Left kidney (tissue), 2 donors: ENCODE data around the gene MAPT. TPM values are rescaled to one million over a fixed set of nuclear protein-coding genes. Genes with fewer than 3 reads are reported as not detected.
"Not testable (repeated sequence)": the region's sequence is repeated elsewhere in the genome, so short reads cannot be mapped to it uniquely, and the experiment has no call there.

Source experiments
- DNase-seq: peaks from one replicate; pipeline ENCODE4 v3.0.0-alpha.2; 2013
- polyA plus RNA-seq: library from polyadenylated mRNA; unstranded; fragments of 120-200 nt; gene quantifications from one replicate; pipeline ENCODE4 v1.2.1, GENCODE V29; 2013; ENCODE audit not compliant: insufficient read length

The MAPT gene
- polyA plus RNA-seq, 1 donor = 7.1 TPM

DNA sequence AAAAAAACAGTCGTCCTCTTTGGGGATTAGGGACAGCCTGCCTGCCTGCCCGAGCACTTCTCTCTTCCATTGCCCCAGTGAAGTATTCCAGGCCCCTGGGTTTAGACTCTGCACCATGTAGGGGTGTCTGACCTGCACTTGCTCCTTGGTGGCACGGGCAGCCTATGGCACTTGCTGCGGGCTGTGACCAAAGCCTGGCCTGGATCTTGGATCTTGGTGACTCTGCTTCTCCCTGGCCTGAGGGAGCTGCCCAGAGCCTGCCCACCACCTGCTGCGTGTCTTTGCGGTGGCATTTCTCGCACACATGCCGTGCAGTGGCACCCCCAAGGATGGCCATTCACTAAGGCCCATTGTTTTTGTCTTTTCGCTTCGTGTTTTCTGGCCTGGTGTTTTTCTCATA is 98.5 kb downstream of the MAPT start:
- no peak for DNase-seq

DNA sequence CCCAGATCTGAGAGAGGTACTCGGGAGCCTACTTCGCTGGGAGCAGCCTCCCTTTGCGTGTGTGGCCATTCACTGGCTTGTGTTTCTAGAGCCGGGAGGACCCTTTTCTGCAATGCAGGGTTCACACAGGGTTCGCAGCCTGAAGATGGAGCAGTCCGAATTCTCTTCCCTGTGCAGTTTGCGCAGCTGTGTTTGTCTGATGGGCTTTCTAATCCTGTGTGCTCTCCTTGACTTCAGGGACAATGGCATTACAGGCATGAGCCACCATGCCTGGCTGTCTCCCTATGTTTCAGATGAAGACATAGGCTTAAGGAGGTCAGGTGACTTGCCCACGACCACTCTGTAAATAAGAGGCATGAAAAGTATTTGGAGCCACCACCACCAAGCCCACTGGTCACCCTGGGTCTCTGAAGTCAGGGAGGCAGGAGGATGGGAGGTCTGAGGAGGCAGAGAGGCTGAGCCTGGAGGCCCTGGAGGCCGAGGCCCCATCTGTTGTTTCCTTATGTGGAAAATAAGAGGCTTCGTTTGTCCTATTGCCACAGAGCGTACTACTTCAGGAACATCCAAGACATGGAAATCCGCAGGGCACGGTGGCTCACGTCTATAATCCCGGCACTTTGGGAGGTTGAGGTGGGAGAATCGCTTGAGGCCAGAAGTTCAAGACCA is 99.7 kb downstream of the MAPT start:
- DNase-seq = no peak

DNA sequence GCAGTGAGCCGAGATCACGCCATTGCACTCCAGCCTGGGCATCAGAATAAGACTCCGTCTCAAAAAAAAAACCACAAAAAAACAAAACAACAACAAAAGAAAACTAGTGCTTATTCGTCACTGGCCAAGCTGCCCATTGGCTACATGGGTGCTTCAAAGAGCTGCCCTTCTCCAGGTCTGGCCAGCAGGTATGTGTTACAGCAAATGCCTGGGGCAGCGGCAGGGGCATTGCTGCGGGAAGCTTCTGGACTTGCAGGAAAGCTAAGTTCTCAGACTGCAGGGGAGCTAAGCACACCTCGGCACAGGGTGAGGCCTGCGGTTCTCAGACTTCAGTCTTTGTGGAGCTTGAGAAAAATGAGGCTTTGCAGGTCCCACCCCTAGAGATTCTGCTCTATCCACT is 100.6 kb downstream of the MAPT start:
- no peak for DNase-seq

DNA sequence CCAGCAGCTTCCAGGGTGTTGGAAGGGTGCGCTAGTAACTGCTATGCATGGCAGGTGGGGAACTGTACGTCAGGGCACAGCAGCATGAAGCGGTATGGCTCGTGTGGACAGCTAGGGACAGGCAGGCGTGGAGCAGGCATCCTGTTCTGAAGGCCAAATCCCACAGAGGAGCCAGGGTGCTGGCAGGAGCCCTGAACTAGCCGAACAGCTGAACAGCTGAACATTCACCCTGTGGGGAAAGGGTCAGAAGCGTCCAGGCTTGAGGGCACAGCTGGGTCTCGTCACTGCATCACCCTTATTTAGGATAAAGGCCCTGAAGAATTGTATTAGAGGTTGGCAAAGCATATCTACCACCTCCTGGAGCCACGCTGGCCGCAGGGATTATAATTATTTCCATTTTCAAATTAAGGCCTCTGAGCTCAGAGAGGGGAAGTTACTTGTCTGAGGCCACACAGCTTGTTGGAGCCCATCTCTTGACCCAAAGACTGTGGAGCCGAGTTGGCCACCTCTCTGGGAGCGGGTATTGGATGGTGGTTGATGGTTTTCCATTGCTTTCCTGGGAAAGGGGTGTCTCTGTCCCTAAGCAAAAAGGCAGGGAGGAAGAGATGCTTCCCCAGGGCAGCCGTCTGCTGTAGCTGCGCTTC is 101.4 kb downstream of the MAPT start:
- no peak for DNase-seq

DNA sequence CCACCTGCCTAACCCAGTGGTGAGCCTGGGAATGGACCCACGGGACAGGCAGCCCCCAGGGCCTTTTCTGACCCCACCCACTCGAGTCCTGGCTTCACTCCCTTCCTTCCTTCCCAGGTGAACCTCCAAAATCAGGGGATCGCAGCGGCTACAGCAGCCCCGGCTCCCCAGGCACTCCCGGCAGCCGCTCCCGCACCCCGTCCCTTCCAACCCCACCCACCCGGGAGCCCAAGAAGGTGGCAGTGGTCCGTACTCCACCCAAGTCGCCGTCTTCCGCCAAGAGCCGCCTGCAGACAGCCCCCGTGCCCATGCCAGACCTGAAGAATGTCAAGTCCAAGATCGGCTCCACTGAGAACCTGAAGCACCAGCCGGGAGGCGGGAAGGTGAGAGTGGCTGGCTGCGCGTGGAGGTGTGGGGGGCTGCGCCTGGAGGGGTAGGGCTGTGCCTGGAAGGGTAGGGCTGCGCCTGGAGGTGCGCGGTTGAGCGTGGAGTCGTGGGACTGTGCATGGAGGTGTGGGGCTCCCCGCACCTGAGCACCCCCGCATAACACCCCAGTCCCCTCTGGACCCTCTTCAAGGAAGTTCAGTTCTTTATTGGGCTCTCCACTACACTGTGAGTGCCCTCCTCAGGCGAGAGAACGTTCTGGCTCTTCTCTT is 102.1 kb downstream of the MAPT start:
- no peak for DNase-seq

DNA sequence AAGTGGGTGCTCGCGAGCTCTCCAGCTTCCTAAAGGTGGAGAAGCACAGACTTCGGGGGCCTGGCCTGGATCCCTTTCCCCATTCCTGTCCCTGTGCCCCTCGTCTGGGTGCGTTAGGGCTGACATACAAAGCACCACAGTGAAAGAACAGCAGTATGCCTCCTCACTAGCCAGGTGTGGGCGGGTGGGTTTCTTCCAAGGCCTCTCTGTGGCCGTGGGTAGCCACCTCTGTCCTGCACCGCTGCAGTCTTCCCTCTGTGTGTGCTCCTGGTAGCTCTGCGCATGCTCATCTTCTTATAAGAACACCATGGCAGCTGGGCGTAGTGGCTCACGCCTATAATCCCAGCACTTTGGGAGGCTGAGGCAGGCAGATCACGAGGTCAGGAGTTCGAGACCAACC is 102.8 kb downstream of the MAPT start:
- DNase-seq = no peak

DNA sequence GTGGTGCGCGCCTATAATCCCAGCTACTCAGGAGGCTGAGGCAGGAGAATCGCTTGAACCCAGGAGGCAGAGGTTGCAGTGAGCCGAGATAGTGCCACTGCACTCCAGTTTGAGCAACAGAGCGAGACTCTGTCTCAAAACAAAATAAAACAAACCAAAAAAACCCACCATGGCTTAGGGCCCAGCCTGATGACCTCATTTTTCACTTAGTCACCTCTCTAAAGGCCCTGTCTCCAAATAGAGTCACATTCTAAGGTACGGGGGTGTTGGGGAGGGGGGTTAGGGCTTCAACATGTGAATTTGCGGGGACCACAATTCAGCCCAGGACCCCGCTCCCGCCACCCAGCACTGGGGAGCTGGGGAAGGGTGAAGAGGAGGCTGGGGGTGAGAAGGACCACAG is 103.3 kb downstream of the MAPT start:
- no peak for DNase-seq

DNA sequence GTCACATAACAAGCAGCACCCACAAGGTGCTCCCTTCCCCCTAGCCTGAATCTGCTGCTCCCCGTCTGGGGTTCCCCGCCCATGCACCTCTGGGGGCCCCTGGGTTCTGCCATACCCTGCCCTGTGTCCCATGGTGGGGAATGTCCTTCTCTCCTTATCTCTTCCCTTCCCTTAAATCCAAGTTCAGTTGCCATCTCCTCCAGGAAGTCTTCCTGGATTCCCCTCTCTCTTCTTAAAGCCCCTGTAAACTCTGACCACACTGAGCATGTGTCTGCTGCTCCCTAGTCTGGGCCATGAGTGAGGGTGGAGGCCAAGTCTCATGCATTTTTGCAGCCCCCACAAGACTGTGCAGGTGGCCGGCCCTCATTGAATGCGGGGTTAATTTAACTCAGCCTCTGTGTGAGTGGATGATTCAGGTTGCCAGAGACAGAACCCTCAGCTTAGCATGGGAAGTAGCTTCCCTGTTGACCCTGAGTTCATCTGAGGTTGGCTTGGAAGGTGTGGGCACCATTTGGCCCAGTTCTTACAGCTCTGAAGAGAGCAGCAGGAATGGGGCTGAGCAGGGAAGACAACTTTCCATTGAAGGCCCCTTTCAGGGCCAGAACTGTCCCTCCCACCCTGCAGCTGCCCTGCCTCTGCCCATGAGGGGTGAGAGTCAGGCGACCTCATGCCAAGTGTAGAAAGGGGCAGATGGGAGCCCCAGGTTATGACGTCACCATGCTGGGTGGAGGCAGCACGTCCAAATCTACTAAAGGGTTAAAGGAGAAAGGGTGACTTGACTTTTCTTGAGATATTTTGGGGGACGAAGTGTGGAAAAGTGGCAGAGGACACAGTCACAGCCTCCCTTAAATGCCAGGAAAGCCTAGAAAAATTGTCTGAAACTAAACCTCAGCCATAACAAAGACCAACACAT is 104.9 kb downstream of the MAPT start, which contains the start of gene STH:
TSS of gene STH (plus strand) at position 264 of the 913 bp plus-strand sequence. CDS start at position 294, 30 bp downstream.
- no peak for DNase-seq

DNA sequence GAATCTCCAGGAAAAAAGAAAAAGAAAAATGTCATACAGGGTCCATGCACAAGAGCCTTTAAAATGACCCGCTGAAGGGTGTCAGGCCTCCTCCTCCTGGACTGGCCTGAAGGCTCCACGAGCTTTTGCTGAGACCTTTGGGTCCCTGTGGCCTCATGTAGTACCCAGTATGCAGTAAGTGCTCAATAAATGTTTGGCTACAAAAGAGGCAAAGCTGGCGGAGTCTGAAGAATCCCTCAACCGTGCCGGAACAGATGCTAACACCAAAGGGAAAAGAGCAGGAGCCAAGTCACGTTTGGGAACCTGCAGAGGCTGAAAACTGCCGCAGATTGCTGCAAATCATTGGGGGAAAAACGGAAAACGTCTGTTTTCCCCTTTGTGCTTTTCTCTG is 105.5 kb downstream of the MAPT start:
- DNase-seq = no peak

DNA sequence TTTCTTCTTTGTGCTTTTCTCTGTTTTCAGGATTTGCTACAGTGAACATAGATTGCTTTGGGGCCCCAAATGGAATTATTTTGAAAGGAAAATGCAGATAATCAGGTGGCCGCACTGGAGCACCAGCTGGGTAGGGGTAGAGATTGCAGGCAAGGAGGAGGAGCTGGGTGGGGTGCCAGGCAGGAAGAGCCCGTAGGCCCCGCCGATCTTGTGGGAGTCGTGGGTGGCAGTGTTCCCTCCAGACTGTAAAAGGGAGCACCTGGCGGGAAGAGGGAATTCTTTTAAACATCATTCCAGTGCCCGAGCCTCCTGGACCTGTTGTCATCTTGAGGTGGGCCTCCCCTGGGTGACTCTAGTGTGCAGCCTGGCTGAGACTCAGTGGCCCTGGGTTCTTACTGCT is 105.9 kb downstream of the MAPT start:
- DNase-seq = no peak

DNA sequence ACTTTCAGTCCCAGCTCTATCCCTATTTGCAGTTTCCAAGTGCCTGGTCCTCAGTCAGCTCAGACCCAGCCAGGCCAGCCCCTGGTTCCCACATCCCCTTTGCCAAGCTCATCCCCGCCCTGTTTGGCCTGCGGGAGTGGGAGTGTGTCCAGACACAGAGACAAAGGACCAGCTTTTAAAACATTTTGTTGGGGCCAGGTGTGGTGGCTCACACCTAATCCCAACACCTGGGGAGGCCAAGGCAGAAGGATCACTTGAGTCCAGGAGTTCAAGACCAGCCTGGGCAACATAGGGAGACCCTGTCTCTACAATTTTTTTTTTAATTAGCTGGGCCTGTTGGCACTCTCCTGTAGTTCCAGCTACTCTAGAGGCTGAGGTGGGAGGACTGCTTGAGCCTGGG is 106.4 kb downstream of the MAPT start:
- no peak for DNase-seq

DNA sequence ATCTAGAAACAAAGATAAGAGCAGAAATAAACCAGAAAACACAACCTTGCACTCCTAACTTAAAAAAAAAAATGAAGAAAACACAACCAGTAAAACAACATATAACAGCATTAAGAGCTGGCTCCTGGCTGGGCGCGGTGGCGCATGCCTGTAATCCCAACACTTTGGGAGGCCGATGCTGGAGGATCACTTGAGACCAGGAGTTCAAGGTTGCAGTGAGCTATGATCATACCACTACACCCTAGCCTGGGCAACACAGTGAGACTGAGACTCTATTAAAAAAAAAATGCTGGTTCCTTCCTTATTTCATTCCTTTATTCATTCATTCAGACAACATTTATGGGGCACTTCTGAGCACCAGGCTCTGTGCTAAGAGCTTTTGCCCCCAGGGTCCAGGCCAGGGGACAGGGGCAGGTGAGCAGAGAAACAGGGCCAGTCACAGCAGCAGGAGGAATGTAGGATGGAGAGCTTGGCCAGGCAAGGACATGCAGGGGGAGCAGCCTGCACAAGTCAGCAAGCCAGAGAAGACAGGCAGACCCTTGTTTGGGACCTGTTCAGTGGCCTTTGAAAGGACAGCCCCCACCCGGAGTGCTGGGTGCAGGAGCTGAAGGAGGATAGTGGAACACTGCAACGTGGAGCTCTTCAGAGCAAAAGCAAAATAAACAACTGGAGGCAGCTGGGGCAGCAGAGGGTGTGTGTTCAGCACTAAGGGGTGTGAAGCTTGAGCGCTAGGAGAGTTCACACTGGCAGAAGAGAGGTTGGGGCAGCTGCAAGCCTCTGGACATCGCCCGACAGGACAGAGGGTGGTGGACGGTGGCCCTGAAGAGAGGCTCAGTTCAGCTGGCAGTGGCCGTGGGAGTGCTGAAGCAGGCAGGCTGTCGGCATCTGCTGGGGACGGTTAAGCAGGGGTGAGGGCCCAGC is 107.3 kb downstream of the MAPT start:
- no peak for DNase-seq

DNA sequence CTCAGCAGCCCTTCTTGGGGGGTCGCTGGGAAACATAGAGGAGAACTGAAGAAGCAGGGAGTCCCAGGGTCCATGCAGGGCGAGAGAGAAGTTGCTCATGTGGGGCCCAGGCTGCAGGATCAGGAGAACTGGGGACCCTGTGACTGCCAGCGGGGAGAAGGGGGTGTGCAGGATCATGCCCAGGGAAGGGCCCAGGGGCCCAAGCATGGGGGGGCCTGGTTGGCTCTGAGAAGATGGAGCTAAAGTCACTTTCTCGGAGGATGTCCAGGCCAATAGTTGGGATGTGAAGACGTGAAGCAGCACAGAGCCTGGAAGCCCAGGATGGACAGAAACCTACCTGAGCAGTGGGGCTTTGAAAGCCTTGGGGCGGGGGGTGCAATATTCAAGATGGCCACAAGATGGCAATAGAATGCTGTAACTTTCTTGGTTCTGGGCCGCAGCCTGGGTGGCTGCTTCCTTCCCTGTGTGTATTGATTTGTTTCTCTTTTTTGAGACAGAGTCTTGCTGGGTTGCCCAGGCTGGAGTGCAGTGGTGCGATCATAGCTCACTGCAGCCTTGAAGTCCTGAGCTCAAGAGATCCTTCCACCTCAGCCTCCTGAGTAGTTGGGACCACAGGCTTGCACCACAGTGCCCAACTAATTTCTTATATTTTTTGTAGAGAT is 108.1 kb downstream of the MAPT start:
- peak; percentile 67 for DNase-seq

DNA sequence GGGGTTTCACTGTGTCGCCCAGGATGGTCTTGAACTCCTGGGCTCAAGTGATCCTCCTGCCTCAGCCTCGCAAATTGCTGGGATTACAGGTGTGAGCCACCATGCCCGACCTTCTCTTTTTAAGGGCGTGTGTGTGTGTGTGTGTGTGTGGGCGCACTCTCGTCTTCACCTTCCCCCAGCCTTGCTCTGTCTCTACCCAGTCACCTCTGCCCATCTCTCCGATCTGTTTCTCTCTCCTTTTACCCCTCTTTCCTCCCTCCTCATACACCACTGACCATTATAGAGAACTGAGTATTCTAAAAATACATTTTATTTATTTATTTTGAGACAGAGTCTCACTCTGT is 108.6 kb downstream of the MAPT start:
- no peak for DNase-seq

DNA sequence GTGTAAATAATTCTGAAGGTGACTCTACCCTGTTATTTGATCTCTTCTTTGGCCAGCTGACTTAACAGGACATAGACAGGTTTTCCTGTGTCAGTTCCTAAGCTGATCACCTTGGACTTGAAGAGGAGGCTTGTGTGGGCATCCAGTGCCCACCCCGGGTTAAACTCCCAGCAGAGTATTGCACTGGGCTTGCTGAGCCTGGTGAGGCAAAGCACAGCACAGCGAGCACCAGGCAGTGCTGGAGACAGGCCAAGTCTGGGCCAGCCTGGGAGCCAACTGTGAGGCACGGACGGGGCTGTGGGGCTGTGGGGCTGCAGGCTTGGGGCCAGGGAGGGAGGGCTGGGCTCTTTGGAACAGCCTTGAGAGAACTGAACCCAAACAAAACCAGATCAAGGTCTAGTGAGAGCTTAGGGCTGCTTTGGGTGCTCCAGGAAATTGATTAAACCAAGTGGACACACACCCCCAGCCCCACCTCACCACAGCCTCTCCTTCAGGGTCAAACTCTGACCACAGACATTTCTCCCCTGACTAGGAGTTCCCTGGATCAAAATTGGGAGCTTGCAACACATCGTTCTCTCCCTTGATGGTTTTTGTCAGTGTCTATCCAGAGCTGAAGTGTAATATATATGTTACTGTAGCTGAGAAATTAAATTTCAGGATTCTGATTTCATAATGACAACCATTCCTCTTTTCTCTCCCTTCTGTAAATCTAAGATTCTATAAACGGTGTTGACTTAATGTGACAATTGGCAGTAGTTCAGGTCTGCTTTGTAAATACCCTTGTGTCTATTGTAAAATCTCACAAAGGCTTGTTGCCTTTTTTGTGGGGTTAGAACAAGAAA is 109.8 kb downstream of the MAPT start:
- no peak for DNase-seq

DNA sequence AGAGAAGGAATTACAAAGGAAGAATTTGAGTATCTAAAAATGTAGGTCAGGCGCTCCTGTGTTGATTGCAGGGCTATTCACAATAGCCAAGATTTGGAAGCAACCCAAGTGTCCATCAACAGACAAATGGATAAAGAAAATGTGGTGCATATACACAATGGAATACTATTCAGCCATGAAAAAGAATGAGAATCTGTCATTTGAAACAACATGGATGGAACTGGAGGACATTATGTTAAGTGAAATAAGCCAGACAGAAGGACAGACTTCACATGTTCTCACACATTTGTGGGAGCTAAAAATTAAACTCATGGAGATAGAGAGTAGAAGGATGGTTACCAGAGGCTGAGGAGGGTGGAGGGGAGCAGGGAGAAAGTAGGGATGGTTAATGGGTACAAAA is 111.7 kb downstream of the MAPT start:
- not testable (repeated sequence) for DNase-seq

DNA sequence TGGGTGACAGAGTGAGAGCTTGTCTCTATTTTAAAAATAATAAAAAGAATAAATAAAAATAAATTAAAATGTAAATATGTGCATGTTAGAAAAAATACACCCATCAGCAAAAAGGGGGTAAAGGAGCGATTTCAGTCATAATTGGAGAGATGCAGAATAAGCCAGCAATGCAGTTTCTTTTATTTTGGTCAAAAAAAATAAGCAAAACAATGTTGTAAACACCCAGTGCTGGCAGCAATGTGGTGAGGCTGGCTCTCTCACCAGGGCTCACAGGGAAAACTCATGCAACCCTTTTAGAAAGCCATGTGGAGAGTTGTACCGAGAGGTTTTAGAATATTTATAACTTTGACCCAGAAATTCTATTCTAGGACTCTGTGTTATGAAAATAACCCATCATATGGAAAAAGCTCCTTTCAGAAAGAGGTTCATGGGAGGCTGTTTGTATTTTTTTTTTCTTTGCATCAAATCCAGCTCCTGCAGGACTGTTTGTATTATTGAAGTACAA is 113.2 kb downstream of the MAPT start:
- no peak for DNase-seq

DNA sequence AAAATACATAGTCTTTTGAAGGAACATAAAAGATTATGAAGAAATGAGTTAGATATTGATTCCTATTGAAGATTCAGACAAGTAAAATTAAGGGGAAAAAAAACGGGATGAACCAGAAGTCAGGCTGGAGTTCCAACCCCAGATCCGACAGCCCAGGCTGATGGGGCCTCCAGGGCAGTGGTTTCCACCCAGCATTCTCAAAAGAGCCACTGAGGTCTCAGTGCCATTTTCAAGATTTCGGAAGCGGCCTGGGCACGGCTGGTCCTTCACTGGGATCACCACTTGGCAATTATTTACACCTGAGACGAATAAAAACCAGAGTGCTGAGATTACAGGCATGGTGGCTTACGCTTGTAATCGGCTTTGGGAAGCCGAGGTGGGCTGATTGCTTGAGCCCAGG is 114.2 kb downstream of the MAPT start:
- DNase-seq = no peak

DNA sequence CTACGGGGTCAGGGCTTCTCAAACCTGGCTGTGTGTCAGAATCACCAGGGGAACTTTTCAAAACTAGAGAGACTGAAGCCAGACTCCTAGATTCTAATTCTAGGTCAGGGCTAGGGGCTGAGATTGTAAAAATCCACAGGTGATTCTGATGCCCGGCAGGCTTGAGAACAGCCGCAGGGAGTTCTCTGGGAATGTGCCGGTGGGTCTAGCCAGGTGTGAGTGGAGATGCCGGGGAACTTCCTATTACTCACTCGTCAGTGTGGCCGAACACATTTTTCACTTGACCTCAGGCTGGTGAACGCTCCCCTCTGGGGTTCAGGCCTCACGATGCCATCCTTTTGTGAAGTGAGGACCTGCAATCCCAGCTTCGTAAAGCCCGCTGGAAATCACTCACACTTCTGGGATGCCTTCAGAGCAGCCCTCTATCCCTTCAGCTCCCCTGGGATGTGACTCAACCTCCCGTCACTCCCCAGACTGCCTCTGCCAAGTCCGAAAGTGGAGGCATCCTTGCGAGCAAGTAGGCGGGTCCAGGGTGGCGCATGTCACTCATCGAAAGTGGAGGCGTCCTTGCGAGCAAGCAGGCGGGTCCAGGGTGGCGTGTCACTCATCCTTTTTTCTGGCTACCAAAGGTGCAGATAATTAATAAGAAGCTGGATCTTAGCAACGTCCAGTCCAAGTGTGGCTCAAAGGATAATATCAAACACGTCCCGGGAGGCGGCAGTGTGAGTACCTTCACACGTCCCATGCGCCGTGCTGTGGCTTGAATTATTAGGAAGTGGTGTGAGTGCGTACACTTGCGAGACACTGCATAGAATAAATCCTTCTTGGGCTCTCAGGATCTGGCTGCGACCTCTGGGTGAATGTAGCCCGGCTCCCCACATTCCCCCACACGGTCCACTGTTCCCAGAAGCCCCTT is 115.6 kb downstream of the MAPT start:
- no peak for DNase-seq
